Stimulated activated CD8-positive, alpha-beta memory T cell treated with anti-CD3 and anti-CD28 coated beads, Interleukin-4, amount 100 ng/mL, for 24 hours (primary cell): ENCODE data around the gene LZTS3.
"Not testable (repeated sequence)": the region's sequence is repeated elsewhere in the genome, so short reads cannot be mapped to it uniquely, and the experiment has no call there.

ENCODE experiments used
- DNase-seq: peaks from one replicate; pipeline ENCODE4 v3.0.0-alpha.2; 2020; ENCODE audit warnings: low read depth

Gene LZTS3

GRCh38 chr20:3167738-3168078 is 5.6 kb downstream of the LZTS3 start:
- no peak for DNase-seq

GRCh38 chr20:3166913-3167342 is 6.4 kb downstream of the LZTS3 start:
- DNase-seq: no peak

- DNase-seq: no peak
Measured at GRCh38 chr20:3166338-3166912, 6.9 kb downstream of the LZTS3 start.

GRCh38 chr20:3165473-3166337 is 7.6 kb downstream of the LZTS3 start:
- DNase-seq: no peak

GRCh38 chr20:3164763-3165410 is 8.5 kb downstream of the LZTS3 start:
- DNase-seq: no peak

GRCh38 chr20:3164043-3164762 is 9.1 kb downstream of the LZTS3 start:
- DNase-seq: no peak

- no peak for DNase-seq
Measured at GRCh38 chr20:3163099-3164042, 10.0 kb downstream of the LZTS3 start.

GRCh38 chr20:3162080-3162611 is 11.2 kb downstream of the LZTS3 start:
- no peak for DNase-seq

GRCh38 chr20:3161316-3162079 is 11.9 kb downstream of the LZTS3 start:
- no peak for DNase-seq

GRCh38 chr20:3160418-3160817 is 12.9 kb downstream of the LZTS3 start:
- DNase-seq: no peak

GRCh38 chr20:3158968-3159431 is 14.3 kb downstream of the LZTS3 start:
- no peak for DNase-seq

- DNase-seq: no peak
Measured at GRCh38 chr20:3157817-3158216, 15.5 kb downstream of the LZTS3 start.

- no peak for DNase-seq
Measured at GRCh38 chr20:3156811-3157619, 16.3 kb downstream of the LZTS3 start.

GRCh38 chr20:3152057-3152644 is 21.2 kb downstream of the LZTS3 start:
- not testable (repeated sequence) for DNase-seq

- no peak for DNase-seq
Measured at GRCh38 chr20:3150908-3151307, 22.4 kb downstream of the LZTS3 start.

GRCh38 chr20:3146732-3147341 is 26.5 kb downstream of the LZTS3 start:
- no peak for DNase-seq

GRCh38 chr20:3141757-3142156 is 31.6 kb downstream of the LZTS3 start:
- no peak for DNase-seq

GRCh38 chr20:3137492-3137891 is 35.9 kb downstream of the LZTS3 start:
- DNase-seq: no peak
